ENCODE measurements around the gene BAK1. TPM values are rescaled to one million over a fixed set of nuclear protein-coding genes. Genes with fewer than 3 reads are reported as not detected.
A peak's percentile ranks its signal among the peaks of the same experiment; 100 is the strongest.

The BAK1 gene
- total and polyA plus RNA-seq, 2 experiments from 2014 or later, result 18.8 to 30.7 TPM

DNA sequence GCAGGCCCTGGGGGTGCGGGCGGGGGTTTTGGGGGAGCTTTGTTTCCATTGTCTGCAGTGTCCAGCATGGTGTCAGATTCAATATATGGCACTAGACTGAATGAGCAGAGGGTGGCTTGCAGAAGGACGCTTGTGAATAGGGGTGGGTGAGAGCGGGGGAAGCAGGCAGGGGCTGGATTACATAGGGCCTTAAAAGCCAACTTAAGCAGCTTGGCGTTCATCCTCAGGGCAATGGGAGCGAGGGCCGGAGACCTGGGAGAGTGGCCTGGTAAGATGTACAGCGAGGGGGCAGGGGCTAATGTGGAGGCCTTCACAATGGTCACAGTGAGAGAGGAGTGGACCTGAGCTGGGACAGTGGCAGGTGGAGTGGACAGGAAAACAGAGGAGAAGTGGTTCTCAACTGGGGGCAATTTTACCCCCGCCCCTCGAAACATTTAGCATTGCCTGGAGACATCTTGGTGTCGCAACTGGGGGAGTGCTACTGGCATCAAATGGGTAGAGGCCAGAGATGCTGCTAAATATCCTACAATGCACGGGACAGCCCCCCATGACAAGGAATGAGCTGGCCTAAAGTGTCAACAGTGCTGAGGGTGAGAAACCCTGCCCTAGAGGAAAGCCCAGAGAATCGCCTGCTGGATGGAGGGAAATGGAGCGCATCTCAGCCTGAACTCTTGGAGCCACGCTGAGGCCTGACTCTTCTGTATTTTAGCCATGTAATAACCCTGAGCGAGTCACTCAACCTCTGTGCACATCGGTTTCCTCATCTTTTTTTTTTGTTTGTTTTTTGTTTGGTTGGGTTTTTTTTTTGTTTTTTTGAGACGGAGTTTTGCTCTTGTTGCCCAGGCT is 15.1 kb upstream of the BAK1 start:
- Histone ChIP-seq H3K4me3 (no peak overlapping the region), H3K36me3 (ENCODE audit: low read depth) (no peaks in the 10 kb centered on the region), H3K4me1 (ENCODE audit: insufficient read depth) (peaks cover 10% of the 10 kb centered on the region), H3K79me2 (ENCODE audit: insufficient read depth) (no peaks in the 10 kb centered on the region), H3K9me3 (ENCODE audit: low read depth) (no peaks in the 10 kb centered on the region), H3K27me3 (replicated peaks; ENCODE audit: insufficient read depth) (no peaks in the 10 kb centered on the region), H4K20me1 (ENCODE audit: insufficient read depth) (no peaks in the 10 kb centered on the region), H3K9me2 (ENCODE audit: insufficient read depth) (no peaks in the 10 kb centered on the region), H3K4me2 (ENCODE audit: unreplicated experiment) (no peak overlapping the region), H3K27ac (no peak overlapping the region), H3F3A (ENCODE audit: insufficient read depth) (no peaks in the 10 kb centered on the region), H3K9ac (no peak overlapping the region), H2AFZ (no peak overlapping the region)
- peak; percentile 72 for DNase-seq
- in situ Hi-C loops (cut with MboI), result loop anchor here (25.0 kb wide), 1 partner anchor 442 kb away; no protein-coding TSS in a partner anchor
- WGBS, 2 experiments (ENCODE audit: low coverage in 1 of 2, low lambda C conversion rate in 2 of 2, missing lambda C conversion rate in 2 of 2), result 81 to 86% methylated on average over 18 of the region's 18 CpGs
- no peak for TF ChIP-seq EZH2 (IDR thresholded peaks at IDR 0.05; ENCODE audit: insufficient read depth, poor library complexity, severe bottlenecking)
- no peak for TF ChIP-seq EZH2phosphoT487 (IDR thresholded peaks at IDR 0.05; ENCODE audit: insufficient read depth, low read depth)

DNA sequence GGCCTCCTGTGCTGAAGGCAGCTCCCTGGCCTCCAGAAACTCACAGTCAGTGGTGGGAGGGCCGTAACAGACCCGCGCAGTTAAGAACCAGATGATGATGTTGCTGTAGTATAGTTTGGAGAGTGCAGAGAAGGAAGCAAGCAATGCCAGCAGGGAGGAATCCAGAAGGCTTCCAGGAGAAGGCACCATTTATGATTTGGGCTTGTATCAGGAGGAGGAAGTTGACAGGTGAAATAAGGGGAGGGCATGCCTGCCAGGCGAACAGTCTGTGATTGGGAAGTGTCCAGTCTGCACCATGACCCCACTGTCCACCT is 13.3 kb upstream of the BAK1 start:
- Histone ChIP-seq H3K4me2 (ENCODE audit: unreplicated experiment) (no peak overlapping the region), H3K9me3 (ENCODE audit: low read depth) (no peaks in the 10 kb centered on the region), H3K79me2 (ENCODE audit: insufficient read depth) (no peaks in the 10 kb centered on the region), H3K4me1 (ENCODE audit: insufficient read depth) (peaks cover 15% of the 10 kb centered on the region), H3K4me3 (no peak overlapping the region), H3K27ac (no peak overlapping the region), H3F3A (ENCODE audit: insufficient read depth) (no peaks in the 10 kb centered on the region), H4K20me1 (ENCODE audit: insufficient read depth) (no peaks in the 10 kb centered on the region), H3K9me2 (ENCODE audit: insufficient read depth) (no peaks in the 10 kb centered on the region), H2AFZ (no peak overlapping the region), H3K36me3 (ENCODE audit: low read depth) (no peaks in the 10 kb centered on the region), H3K9ac (no peak overlapping the region), H3K27me3 (replicated peaks; ENCODE audit: insufficient read depth) (no peaks in the 10 kb centered on the region)
- no peak for DNase-seq
- no peak for TF ChIP-seq EZH2 (IDR thresholded peaks at IDR 0.05; ENCODE audit: insufficient read depth, poor library complexity, severe bottlenecking)
- TF ChIP-seq EZH2phosphoT487 (IDR thresholded peaks at IDR 0.05; ENCODE audit: insufficient read depth, low read depth), result no peak
- in situ Hi-C loops (cut with MboI), result loop anchor here (25.0 kb wide), 1 partner anchor 444 kb away; no protein-coding TSS in a partner anchor
- WGBS, 2 experiments (ENCODE audit: low coverage in 1 of 2, low lambda C conversion rate in 2 of 2, missing lambda C conversion rate in 2 of 2), result 61 to 69% methylated on average over 4 of the region's 4 CpGs

DNA sequence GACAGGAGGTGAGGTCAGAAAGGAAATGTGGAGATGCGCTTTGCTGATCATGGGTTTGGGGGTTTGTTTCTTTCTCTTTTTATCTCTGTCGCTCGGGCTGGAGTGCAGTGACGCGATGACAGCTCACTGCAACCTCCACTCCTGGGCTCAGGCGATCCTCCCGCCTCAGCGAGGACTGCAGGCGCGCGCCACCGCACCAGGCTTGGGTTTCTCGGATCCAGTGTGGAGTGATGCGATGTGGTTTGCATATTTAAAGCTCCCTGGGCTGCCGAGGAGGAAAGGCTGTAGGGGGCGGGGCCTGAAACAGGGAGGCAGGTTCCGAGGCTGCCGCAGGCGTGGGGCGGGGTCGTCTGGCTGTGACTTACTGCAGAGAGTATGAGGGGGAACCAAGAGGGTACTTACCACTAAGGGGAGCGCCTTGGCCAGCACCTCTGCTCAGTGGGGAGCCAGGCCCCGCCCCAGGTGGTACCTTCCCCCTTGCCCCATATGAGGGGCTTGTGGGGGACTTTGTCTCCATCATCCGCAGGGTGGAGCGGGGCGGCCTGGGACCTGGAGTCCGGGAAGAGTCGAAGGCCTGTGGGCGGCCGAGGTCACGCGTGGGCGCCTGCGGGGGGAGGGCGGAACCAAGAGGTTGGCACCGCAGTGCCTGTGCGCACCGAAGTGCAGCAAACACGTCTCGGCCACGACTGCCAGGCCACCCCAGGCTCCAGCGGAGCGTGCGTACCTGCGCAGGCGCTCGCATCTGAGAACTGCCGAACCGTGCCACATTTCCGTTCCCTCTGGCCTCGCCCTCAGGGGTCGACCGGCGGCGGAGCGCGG is 12.7 kb upstream of the BAK1 start:
- DNase-seq, result no peak

DNA sequence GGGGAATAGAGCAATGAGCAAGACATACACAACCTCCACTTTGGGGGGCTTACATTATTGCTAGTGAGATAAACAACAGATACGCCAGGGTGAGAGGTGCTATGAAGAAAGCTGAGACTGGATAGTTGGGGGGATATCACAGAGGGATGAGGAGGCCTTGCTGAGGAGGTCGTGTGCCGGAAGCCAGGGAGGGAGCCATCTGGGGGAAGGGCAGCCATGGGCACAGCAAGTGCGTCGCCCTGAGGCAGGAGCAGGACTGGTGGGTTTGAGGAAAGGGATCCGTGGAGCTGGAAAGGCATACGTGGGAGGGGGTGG is 12.2 kb upstream of the BAK1 start:
- no peaks in the 10 kb centered on the region for H3K79me2 ChIP-seq (ENCODE audit: insufficient read depth)
- 96% methylated on average over 6 to 7 of the region's 7 CpGs for WGBS, 2 experiments (ENCODE audit: low coverage in 1 of 2, low lambda C conversion rate in 2 of 2, missing lambda C conversion rate in 2 of 2)
- H2AFZ ChIP-seq, result no peak overlapping the region
- H3K36me3 ChIP-seq (ENCODE audit: low read depth), result no peaks in the 10 kb centered on the region
- H3K9me3 ChIP-seq (ENCODE audit: low read depth), result no peaks in the 10 kb centered on the region
- no peaks in the 10 kb centered on the region for H3K27me3 ChIP-seq (replicated peaks; ENCODE audit: insufficient read depth)
- no peak overlapping the region for H3K9ac ChIP-seq
- no peak for DNase-seq
- no peak overlapping the region for H3K4me3 ChIP-seq
- in situ Hi-C loops (cut with MboI), result loop anchor here (25.0 kb wide), 1 partner anchor 445 kb away; no protein-coding TSS in a partner anchor
- TF ChIP-seq EZH2phosphoT487 (IDR thresholded peaks at IDR 0.05; ENCODE audit: insufficient read depth, low read depth), result no peak
- no peak for TF ChIP-seq EZH2 (IDR thresholded peaks at IDR 0.05; ENCODE audit: insufficient read depth, poor library complexity, severe bottlenecking)
- peaks cover 15% of the 10 kb centered on the region for H3K4me1 ChIP-seq (ENCODE audit: insufficient read depth)
- H4K20me1 ChIP-seq (ENCODE audit: insufficient read depth), result no peaks in the 10 kb centered on the region
- H3K4me2 ChIP-seq (ENCODE audit: unreplicated experiment), result no peak overlapping the region
- no peak overlapping the region for H3K27ac ChIP-seq
- H3F3A ChIP-seq (ENCODE audit: insufficient read depth), result no peaks in the 10 kb centered on the region
- H3K9me2 ChIP-seq (ENCODE audit: insufficient read depth), result no peaks in the 10 kb centered on the region

More for the DNA sequence above, 12.7 kb upstream of the BAK1 start:
- no peaks in the 10 kb centered on the region for H3K79me2 ChIP-seq (ENCODE audit: insufficient read depth)
- H3K9ac ChIP-seq, result no peak overlapping the region
- no peaks in the 10 kb centered on the region for H3K9me2 ChIP-seq (ENCODE audit: insufficient read depth)
- no peaks in the 10 kb centered on the region for H4K20me1 ChIP-seq (ENCODE audit: insufficient read depth)
- H3K9me3 ChIP-seq (ENCODE audit: low read depth), result no peaks in the 10 kb centered on the region
- H3K4me1 ChIP-seq (ENCODE audit: insufficient read depth), result peaks cover 15% of the 10 kb centered on the region
- no peak overlapping the region for H3K27ac ChIP-seq
- no peak overlapping the region for H2AFZ ChIP-seq
- no peaks in the 10 kb centered on the region for H3K27me3 ChIP-seq (replicated peaks; ENCODE audit: insufficient read depth)
- in situ Hi-C loops (cut with MboI), result loop anchor here (25.0 kb wide), 1 partner anchor 444 kb away; no protein-coding TSS in a partner anchor
- no peak overlapping the region for H3K4me2 ChIP-seq (ENCODE audit: unreplicated experiment)
- H3K4me3 ChIP-seq, result no peak overlapping the region
- WGBS, 2 experiments (ENCODE audit: low coverage in 1 of 2, low lambda C conversion rate in 2 of 2, missing lambda C conversion rate in 2 of 2), result 72 to 78% methylated on average over 38 to 56 of the region's 57 CpGs
- no peaks in the 10 kb centered on the region for H3K36me3 ChIP-seq (ENCODE audit: low read depth)
- no peaks in the 10 kb centered on the region for H3F3A ChIP-seq (ENCODE audit: insufficient read depth)
- no peak for TF ChIP-seq EZH2phosphoT487 (IDR thresholded peaks at IDR 0.05; ENCODE audit: insufficient read depth, low read depth)
- TF ChIP-seq EZH2 (IDR thresholded peaks at IDR 0.05; ENCODE audit: insufficient read depth, poor library complexity, severe bottlenecking), result no peak

Measured in GM23248 (cell line).